Measurements from ENCODE around the gene SCYGR8.

DNA sequence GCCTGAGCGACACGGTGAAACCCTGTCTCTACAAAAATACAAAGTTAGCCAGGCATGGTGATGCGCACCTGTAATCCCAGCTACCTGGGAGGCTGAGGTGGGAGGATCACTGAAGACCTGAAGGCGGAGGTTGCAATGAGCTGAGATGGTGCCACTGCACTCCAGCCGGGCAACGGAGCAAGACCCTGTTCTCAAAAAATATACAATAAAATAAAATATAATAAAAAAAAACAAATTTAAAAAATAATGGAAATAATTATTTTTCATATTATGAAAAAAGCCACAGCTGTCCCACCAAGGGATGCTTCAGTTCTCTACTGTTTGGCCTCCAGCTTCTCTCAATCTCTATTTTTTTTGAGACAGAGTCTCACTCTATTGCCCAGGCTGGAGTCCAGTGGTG is 38.3 kb upstream of the SCYGR8 start:
- TF ChIP-seq, protein P1, sequence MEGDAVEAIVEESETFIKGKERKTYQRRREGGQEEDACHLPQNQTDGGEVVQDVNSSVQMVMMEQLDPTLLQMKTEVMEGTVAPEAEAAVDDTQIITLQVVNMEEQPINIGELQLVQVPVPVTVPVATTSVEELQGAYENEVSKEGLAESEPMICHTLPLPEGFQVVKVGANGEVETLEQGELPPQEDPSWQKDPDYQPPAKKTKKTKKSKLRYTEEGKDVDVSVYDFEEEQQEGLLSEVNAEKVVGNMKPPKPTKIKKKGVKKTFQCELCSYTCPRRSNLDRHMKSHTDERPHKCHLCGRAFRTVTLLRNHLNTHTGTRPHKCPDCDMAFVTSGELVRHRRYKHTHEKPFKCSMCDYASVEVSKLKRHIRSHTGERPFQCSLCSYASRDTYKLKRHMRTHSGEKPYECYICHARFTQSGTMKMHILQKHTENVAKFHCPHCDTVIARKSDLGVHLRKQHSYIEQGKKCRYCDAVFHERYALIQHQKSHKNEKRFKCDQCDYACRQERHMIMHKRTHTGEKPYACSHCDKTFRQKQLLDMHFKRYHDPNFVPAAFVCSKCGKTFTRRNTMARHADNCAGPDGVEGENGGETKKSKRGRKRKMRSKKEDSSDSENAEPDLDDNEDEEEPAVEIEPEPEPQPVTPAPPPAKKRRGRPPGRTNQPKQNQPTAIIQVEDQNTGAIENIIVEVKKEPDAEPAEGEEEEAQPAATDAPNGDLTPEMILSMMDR (IDR thresholded peaks at IDR 0.05; ENCODE audit: poor library complexity): no peak
- TF ChIP-seq EZH2 (IDR thresholded peaks at IDR 0.05; ENCODE audit: borderline replicate concordance) (no peak), EZH2phosphoT487 (IDR thresholded peaks at IDR 0.05; ENCODE audit: low read depth, severe bottlenecking, unreplicated experiment) (no peak)
